Vagina (tissue), 2 donors: ENCODE data around the gene UBXN1. TPM values are rescaled to one million over a fixed set of nuclear protein-coding genes. Genes with fewer than 3 reads are reported as not detected.

ENCODE experiments used
- DNase-seq, 2 donors: peaks; one replicate each; pipeline ENCODE4 v3.0.0-alpha.2; 2017; ENCODE audit errors: extremely low spot score in 2 of 2
- H3K27ac ChIP-seq: fragments of 200-600 bp; sonication (generic); one replicate; pipeline ENCODE4 v1.5.1; 2019
- H3K27me3 ChIP-seq: fragments of 200-600 bp; sonication (generic); one replicate; pipeline ENCODE4 v1.5.1; 2019
- H3K36me3 ChIP-seq, 2 donors: fragments of 200-600 bp; sonication (generic); one replicate each; pipeline ENCODE4 v1.5.1; 2017 to 2019
- H3K4me1 ChIP-seq: fragments of 200-600 bp; sonication (generic); one replicate; pipeline ENCODE4 v1.5.1; 2019
- H3K4me3 ChIP-seq, 2 donors: fragments of 200-600 bp; sonication (generic); 1 replicate in 1 of 2; 2 replicates in 1 of 2; pipeline ENCODE4 v1.5.1; 2016 to 2019
- H3K9me3 ChIP-seq: fragments of 200-600 bp; sonication (generic); one replicate; pipeline ENCODE4 v1.5.1; 2019
- POLR2A ChIP-seq, 2 donors: fragments of 450-650 bp; IDR thresholded peaks; one replicate each; pipeline ENCODE4 v1.6.1; 2017; ENCODE audit warnings: antibody characterized with exemption in 2 of 2, mild to moderate bottlenecking in 2 of 2, moderate library complexity in 2 of 2
- POLR2AphosphoS5 ChIP-seq, 2 donors: sonication (generic); formaldehyde crosslinking; IDR thresholded peaks; one replicate each; pipeline ENCODE4 v1.9.0; 2017; ENCODE audit warnings: antibody characterized with exemption in 2 of 2, mild to moderate bottlenecking in 2 of 2, low read depth in 1 of 2; ENCODE audit not compliant: insufficient read depth in 1 of 2
- intact Hi-C: fragments of 100-400 bp; cut with DNase I; formaldehyde crosslinking; loops from one replicate; pipeline ENCODE4 v1.15.1; 2023
- total RNA-seq: library from RNA; depleted of rRNA; stranded (reverse); fragments of >200 nt; gene quantifications from one replicate; pipeline ENCODE4 v1.2.3, GENCODE V29; 2016
- TF ChIP-seq, protein P1 (sequence below), 3 experiments: fragments of 450-650 bp in 2 of 3; fragments of 200-600 bp in 1 of 3; sonication (generic) in 1 of 3; IDR thresholded peaks; one replicate each; pipeline ENCODE4 v1.5.1; 2017 to 2019; ENCODE audit warnings: antibody characterized with exemption in 3 of 3, mild to moderate bottlenecking in 2 of 3, moderate library complexity in 2 of 3

Gene UBXN1
- total RNA-seq, 1 donor from 2014 or later = 216 TPM

- intact Hi-C loops = loop anchor here (10.0 kb wide), 1 partner anchor 314 kb away; no protein-coding TSS in a partner anchor
These were observed 29.5 kb upstream of the UBXN1 start for GRCh38 chr11:62708392-62708791.

GRCh38 chr11:62707277-62707861 is 28.5 kb upstream of the UBXN1 start, which contains the start of the genes BSCL2 and GNG3:
Gene BSCL2 (minus strand): TSS chr11:62707424. CDS start chr11:62707195, 229 bp downstream.
Gene GNG3 (plus strand): TSS chr11:62707676. CDS start chr11:62708296, 620 bp downstream.
- Histone ChIP-seq H3K27ac (peak within 1 kb of the TSS; percentile 95), H3K27me3 (no peaks in the 10 kb centered on the region), H3K36me3 (peaks cover 0 to 14% of the 10 kb centered on the region in 2 donors), H3K4me1 (peaks cover 45% of the 10 kb centered on the region), H3K4me3 (peak within 1 kb of the TSS; percentile 55 to 63), H3K9me3 (no peaks in the 10 kb centered on the region)
- TF ChIP-seq, protein P1, sequence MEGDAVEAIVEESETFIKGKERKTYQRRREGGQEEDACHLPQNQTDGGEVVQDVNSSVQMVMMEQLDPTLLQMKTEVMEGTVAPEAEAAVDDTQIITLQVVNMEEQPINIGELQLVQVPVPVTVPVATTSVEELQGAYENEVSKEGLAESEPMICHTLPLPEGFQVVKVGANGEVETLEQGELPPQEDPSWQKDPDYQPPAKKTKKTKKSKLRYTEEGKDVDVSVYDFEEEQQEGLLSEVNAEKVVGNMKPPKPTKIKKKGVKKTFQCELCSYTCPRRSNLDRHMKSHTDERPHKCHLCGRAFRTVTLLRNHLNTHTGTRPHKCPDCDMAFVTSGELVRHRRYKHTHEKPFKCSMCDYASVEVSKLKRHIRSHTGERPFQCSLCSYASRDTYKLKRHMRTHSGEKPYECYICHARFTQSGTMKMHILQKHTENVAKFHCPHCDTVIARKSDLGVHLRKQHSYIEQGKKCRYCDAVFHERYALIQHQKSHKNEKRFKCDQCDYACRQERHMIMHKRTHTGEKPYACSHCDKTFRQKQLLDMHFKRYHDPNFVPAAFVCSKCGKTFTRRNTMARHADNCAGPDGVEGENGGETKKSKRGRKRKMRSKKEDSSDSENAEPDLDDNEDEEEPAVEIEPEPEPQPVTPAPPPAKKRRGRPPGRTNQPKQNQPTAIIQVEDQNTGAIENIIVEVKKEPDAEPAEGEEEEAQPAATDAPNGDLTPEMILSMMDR (IDR thresholded peaks at IDR 0.05) = no peak
- TF ChIP-seq POLR2A (IDR thresholded peaks at IDR 0.05) (no peak), POLR2AphosphoS5 (IDR thresholded peaks at IDR 0.05; ENCODE audit: insufficient read depth in 1 of 2, low read depth in 1 of 2) (no peak)
- no peak for DNase-seq
- intact Hi-C loops = loop anchor here (10.0 kb wide), 1 partner anchor 313 kb away; no protein-coding TSS in a partner anchor

More at GRCh38 chr11:62708392-62708791, 29.5 kb upstream of the UBXN1 start:
- no peaks in the 10 kb centered on the region for H3K9me3 ChIP-seq
- peaks cover 0 to 22% of the 10 kb centered on the region in 2 donors for H3K36me3 ChIP-seq
- no peaks in the 10 kb centered on the region for H3K27me3 ChIP-seq
- DNase-seq = no peak
- peaks cover 45% of the 10 kb centered on the region for H3K4me1 ChIP-seq
- TF ChIP-seq POLR2A (IDR thresholded peaks at IDR 0.05) (no peak), POLR2AphosphoS5 (IDR thresholded peaks at IDR 0.05; ENCODE audit: insufficient read depth in 1 of 2, low read depth in 1 of 2) (no peak)
- TF ChIP-seq, protein P1 (IDR thresholded peaks at IDR 0.05) = no peak
- H3K27ac ChIP-seq = peak overlapping the region; percentile 95
- H3K4me3 ChIP-seq = peak overlapping the region; percentile 44 to 63

DNA sequence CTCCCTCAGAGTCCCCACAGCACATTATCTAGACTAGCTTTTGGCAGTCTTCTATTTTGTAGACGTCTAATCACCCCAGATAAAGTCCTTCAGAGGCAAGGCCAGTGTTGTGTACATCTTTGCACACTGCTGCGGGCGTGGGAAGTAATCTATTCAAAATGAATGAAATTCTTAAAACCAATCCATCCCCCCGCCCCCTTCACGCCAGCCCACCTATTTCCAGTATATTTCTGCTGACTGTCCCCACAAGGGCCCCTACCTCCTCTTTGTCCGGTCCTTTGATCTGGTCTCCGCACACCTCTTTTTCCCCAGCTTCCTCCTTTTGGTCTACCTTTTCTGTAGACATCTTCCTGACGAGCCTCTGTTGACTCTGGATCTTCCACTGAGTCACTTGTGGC is 28.0 kb upstream of the UBXN1 start:
- intact Hi-C loops = loop anchor here (10.0 kb wide), 1 partner anchor 312 kb away; no protein-coding TSS in a partner anchor
- H3K4me1 ChIP-seq = peaks cover 45% of the 10 kb centered on the region
- H3K36me3 ChIP-seq = peaks cover 0 to 9% of the 10 kb centered on the region in 2 donors
- H3K9me3 ChIP-seq = no peaks in the 10 kb centered on the region
- TF ChIP-seq, protein P1 (IDR thresholded peaks at IDR 0.05) = no peak
- TF ChIP-seq POLR2AphosphoS5 (IDR thresholded peaks at IDR 0.05; ENCODE audit: insufficient read depth in 1 of 2, low read depth in 1 of 2) (no peak), POLR2A (IDR thresholded peaks at IDR 0.05) (no peak)
- no peaks in the 10 kb centered on the region for H3K27me3 ChIP-seq
- peak overlapping the region; percentile 55 to 62 for H3K4me3 ChIP-seq
- DNase-seq = no peak
- peak overlapping the region; percentile 85 for H3K27ac ChIP-seq

- TF ChIP-seq, protein P1 (IDR thresholded peaks at IDR 0.05) = no peak
- TF ChIP-seq POLR2A (IDR thresholded peaks at IDR 0.05) = peak in 1 of 2 donors; percentile 25
- TF ChIP-seq POLR2AphosphoS5 (IDR thresholded peaks at IDR 0.05; ENCODE audit: insufficient read depth in 1 of 2, low read depth in 1 of 2) = peak; percentile 76 to 87
- H3K4me1 ChIP-seq = peaks cover 45% of the 10 kb centered on the region
- intact Hi-C loops = loop anchor here (10.0 kb wide), 1 partner anchor 311 kb away; no protein-coding TSS in a partner anchor
- H3K27ac ChIP-seq = peak overlapping the region; percentile 85
- H3K36me3 ChIP-seq = peaks cover 0 to 2% of the 10 kb centered on the region in 2 donors
- H3K9me3 ChIP-seq = no peaks in the 10 kb centered on the region
- H3K27me3 ChIP-seq = no peaks in the 10 kb centered on the region
- H3K4me3 ChIP-seq = peak overlapping the region; percentile 55 to 62
- DNase-seq = peak in 1 of 2 donors; percentile 90
These were observed 27.3 kb upstream of the UBXN1 start for GRCh38 chr11:62705880-62706849.
